ENCODE measurements around the gene TWF2. TPM values are rescaled to one million over a fixed set of nuclear protein-coding genes. Genes with fewer than 3 reads are reported as not detected.

Gene TWF2
- total RNA-seq, 1 experiment from 2014 or later: 29.3 TPM

DNA sequence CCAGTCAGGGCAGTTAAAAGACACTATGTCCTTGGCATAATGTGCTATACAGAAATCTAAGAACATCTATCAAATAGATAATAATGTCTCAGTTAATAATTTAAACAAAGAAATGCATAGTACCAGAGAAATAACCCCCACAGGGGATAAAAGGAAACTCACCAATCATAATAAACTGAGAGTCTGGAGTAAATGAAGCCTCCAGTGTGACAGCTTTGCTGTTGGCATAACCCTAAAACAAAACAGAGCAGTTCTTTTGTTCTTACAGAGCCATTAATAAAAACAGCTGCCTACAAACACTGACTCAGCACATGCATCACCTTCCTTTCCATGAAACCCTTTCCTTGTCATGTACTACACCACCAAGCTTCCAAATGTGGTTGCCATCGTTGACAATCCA lies 20.1 kb upstream of the TWF2 start:
- DNase-seq (ENCODE audit: extremely low read depth, low read depth): no peak

DNA sequence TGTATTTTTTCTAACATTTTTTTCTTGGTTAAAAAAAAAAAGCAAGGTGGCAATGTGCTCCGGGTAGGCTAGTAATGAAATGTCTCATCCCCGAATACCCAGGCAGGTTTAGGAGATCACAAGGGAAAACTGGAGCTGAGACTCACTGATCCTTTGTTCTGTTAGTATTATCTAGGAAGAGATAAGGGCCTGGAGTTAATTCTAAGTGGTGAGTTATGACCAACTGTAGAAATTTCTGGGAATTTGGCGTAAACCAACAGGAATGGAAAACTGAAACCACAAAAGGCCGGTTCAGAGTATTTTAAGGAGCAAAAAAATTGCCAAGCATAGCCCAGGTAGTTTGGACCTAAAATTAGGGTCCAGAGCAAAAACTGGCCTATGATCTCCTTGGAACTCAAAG lies 19.0 kb upstream of the TWF2 start:
- no peak for DNase-seq (ENCODE audit: extremely low read depth, low read depth)

DNA sequence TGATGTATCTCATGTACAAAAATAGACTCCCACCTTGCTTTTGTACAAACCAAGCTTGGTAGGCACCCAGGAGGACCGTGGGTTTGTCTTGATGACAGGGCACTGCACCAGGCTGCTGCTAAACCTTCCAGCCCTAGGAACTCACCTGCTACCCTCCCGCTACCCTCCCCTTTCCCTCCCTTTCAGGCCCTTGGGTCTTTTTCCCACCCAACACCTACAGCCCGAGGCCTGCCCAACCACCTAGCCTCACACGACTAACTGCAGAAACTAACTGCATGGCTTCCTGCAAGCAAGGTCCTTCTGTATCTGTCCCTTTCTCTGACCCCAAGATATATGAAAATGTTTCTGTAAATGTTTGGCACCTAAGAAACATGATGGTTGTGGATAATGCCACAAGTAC lies 17.7 kb upstream of the TWF2 start:
- no peak for DNase-seq (ENCODE audit: extremely low read depth, low read depth)

DNA sequence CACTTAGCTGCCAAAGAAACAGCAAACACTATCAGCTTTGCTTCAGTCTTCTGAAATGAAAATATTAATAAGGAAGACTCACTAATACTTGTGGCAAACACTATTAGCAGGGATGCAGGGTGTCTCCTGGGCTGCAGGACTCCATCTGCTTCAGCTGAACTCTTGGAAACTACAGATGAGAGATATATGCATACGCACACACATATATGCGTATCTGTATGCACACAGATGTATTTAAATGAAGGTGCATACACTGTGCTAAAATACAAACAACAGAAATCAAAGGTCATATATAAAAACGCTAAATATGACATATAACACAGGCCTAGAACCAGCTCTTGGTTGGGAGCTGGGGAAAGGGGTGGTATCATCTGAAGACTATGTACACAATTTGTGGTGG lies 17.2 kb upstream of the TWF2 start:
- no peak for DNase-seq (ENCODE audit: extremely low read depth, low read depth)

DNA sequence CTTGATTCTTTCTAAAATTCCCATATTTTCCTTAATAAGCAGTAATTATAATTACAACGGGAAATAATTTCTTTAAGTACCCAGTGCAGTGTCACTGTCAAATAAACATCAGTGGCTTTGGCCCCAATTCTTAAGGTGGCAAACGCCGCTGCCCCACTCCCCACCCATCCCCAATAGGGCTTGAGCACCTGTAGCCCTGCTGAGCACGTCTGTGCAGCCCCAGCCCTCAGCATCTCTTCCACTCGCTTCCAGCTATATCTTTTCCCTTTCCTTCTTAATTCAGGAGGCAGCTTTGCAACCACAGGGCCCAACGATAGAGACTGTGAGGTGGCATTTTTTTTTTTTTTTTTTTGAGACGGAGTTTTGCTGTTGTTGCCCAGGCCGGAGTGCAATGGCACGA lies 15.7 kb upstream of the TWF2 start:
- no peak for DNase-seq (ENCODE audit: extremely low read depth, low read depth)

DNA sequence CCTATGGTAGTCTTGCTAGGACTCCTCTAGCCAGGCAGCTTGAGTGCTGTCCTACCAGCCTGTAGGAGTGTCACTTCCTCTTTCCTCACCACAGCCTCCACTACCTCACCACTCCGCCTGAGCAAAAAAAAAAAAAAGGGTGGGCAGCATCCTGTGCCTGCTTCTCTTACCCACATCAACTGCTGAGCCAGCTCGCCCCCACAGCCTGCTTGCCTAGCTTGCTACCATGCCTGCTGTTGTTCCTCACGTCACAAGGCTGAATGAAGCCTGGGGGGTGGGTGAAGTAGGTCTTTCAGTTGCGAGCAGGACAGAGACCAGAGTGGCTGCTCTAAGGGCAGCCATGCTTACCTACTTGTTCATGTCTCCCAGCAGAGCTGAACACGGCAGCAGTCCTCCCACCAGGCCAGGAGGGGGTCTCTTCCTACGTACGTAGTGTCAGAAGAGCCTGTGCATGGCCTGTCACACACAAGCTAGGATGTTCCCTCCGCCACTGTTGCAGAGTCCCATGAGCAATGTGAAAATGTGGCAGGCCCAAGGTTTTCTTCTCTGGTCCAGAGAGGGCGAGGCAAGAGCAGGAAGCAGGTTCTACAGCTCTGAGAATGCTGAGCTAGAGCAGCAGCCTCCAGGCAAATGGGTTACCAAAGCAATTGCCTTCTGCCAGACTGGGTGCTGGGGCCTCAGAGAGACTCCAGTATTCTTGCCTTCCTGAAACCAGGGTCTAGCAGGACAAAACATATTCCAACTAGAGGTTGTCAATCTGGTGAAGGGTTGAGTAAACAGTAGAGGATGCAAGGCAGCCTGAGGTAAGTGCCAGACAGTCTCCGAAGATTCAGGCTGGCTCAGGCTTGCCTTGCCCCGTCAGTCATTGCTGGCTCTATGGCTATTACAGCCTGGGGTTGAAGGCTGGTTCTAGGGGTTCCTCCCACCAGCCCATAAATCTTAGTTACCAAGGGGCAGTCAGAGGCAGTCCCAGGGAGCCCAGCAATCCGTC lies 14.7 kb upstream of the TWF2 start:
- DNase-seq (ENCODE audit: extremely low read depth, low read depth): no peak

DNA sequence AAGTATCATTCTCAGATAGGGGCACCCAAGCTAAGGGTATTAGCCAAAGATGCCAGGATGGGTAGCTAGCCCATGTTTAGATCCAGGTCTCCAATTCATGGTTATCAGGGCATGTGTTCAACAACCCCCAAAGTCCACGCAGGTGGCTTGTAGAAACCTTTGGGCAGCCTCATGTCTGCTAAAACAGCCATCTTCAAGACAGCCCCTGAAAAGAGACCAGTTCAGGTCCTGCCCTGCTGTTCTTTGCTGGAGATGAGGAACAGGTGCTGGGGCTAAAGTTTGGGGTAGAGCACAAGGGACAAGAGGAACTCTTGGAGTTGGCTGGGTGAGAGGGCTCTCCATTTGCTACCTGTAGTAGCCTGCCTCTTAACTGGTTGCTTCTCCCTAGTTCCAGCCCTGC lies 11.2 kb upstream of the TWF2 start:
- DNase-seq (ENCODE audit: extremely low read depth, low read depth): no peak

DNA sequence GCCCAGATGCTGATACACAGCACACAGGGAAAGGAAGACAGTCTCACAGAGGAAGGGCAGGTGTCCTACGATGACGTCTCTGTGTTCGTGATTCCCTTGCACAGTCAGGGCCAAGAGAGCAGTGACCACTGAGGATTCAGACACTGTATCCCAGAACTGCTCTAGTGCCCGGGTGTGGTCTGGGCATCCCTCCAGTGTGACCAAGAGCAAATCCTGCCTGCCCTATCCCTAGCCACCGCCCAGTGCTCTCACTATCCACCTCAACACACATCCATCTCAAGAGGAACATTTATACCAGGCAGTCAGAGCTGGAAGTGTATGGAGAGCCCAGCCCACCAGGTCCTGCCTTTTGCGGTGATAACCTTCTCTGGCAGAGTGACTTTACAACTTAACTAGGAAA lies 10.7 kb upstream of the TWF2 start:
- no peak for DNase-seq (ENCODE audit: extremely low read depth, low read depth)

DNA sequence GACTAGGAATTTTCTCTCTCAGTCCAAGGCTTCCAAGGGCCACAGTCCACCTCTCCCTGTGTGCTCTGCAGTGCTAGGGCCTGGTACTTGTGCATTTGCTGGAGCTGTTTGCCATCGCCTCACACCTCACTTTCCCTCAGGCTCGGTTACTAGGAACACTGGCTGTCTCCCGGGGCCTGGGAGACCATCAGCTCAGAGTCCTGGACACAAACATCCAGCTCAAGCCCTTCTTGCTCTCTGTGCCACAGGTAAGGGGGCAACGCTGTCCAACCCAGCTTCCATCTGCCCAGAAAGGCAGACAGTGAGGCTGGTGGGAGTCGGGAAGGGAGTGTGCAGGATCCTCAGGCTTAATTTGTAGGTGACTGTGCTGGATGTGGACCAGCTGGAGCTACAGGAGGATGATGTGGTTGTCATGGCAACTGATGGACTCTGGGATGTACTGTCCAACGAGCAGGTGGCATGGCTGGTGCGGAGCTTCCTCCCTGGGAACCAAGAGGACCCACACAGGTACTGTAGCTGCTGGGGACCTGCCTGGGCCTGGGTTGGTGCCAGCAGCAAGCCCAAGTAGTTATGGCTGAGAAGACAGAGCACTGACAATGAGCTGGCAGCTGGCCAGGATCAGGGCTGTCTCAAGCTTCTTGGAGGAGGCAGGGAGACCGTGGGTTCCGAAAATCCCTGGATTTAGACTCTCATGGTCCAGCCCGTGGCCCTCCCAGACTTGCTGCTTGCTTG lies 10.0 kb upstream of the TWF2 start:
- no peak for DNase-seq (ENCODE audit: extremely low read depth, low read depth)

DNA sequence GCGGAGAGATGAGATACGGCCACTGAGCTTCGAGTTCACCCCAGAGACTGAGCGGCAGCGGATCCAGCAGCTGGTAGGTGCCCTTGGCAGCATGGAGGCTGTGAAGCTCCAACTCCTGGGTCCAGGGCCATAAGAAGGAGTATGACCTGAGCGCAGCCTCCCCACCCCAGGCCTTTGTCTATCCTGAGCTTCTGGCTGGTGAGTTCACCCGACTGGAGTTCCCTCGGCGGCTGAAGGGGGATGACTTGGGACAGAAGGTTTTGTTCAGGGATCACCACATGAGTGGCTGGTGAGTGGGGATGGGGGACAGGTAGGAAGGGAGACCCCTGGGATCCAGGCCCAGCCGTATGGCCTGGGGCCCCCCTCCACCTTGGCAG lies 9.2 kb upstream of the TWF2 start:
- no peak for DNase-seq (ENCODE audit: extremely low read depth, low read depth)

DNA sequence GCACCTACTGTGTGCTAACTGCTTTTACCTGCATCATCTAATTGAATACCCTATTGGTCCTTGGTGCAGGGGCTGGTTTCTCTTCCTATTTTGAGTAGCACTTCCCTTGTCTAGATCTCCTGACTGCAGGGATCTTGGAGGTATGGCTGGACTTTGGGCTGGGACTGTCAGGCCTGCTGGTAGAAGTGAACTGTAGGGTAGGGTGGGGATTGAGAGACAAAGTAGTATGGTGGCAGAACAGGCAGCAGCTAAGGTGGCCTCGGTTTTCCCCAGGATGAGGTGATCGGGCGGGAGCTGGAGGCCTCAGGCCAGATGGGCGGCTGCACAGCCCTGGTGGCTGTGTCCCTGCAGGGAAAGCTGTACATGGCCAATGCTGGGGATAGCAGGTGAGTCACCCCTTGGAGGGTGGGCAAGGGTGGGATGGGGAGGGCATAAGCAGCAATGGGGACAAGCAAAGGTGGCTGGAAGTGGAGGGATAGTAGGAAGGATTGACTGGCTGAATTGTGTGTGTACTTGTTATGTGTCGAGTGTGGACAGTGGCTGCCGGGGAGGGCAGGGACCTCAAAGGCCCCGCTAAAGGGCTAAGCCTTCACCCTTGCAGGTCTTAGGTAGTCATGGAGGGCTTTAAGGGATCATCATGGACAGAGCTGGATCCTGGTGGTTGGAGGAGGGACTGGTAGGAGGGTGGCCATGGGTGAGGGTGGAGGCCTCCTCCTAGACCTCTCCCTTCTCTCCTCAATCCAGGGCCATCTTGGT lies 8.6 kb upstream of the TWF2 start:
- no peak for DNase-seq (ENCODE audit: extremely low read depth, low read depth)

DNA sequence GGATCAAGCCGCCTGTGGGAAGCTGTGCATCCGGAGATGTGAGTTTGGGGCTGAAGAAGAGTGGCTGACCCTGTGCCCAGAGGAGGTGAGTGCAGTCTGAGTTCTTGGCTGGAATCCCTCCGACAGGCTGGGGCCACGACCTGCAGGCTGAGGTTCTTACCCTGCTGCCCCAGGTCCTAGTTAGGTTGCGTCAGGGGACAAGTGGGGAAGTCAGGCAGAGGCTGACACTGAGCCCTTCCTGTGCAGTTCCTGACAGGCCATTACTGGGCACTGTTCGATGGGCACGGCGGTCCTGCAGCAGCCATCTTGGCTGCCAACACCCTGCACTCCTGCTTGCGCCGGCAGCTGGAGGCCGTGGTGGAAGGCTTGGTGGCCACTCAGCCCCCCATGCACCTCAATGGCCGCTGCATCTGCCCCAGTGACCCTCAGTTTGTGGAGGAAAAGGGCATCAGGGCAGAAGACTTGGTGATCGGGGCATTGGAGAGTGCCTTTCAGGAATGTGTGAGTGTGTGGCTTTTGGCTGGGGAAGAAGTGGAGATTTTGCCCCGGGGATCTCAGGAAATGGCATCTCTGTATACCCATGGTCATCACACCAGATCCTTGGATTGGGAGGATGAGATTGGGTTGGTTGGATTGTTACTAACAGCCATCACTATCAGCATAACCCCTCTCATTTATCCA lies 7.9 kb upstream of the TWF2 start:
- no peak for DNase-seq (ENCODE audit: extremely low read depth, low read depth)

DNA sequence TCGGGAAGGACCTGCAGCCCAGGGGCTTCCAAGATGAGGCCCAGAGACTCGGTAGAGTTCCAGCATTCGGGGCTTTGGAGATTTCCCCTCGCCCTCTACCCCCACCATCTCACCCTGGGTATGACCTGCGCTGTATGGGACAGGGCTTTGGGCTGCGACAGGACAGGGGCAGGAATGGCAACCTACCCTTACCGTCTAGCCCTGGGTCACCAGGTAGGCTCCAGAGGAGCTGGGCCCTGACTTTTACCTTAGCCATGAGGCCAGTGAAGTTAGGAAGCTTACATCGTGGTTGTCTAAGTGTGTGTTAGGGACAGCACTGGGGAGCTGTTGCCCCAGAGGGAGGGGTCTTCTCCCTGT lies 7.3 kb upstream of the TWF2 start:
- no peak for DNase-seq (ENCODE audit: extremely low read depth, low read depth)

DNA sequence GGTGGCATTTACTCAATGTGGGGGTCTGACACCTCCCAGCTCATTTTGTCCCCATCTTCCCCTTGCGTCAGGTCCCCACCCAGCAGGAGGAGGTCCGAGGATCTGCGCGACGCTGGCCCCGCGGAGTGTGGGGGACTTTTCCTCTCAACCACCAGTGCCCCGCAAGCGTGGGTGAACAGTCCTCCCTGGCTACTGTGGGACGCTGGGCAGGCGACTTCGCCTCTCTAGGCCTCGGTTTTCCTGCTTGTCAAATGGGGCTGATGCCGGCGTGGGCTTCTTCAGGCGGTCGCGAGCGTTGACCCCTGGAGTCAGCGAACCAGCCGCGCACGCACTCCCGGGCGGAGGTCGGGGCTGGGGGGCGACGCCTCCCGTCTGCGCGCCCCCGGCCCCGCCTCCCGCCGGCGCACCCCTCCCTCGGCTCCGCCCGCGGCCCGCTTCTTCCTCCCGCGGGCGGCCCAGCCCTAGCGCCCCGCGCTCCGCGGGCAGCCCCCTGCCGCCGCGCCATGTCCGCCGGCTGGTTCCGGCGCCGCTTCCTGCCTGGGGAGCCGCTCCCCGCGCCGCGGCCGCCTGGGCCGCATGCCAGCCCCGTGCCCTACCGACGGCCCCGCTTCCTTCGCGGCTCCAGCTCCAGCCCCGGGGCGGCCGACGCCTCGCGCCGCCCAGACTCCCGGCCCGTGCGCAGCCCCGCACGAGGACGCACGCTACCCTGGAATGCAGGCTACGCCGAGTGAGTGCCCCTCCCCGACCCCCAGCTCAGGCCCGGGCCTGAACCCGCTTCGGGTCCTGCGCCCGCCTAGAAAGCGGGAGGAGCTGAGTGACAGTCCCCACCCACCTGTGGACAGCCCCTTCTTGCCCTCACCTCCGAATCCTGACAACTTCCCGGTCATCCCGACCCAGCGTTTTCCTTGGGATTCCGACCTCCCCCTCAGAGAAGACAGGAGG lies 6.6 kb upstream of the TWF2 start, which contains the start of gene PPM1M:
Gene PPM1M, plus strand, starts transcription at position 438 of the 942 bp plus-strand sequence. Its CDS starts 66 bp downstream, at position 504.
- no peak for DNase-seq (ENCODE audit: extremely low read depth, low read depth)

DNA sequence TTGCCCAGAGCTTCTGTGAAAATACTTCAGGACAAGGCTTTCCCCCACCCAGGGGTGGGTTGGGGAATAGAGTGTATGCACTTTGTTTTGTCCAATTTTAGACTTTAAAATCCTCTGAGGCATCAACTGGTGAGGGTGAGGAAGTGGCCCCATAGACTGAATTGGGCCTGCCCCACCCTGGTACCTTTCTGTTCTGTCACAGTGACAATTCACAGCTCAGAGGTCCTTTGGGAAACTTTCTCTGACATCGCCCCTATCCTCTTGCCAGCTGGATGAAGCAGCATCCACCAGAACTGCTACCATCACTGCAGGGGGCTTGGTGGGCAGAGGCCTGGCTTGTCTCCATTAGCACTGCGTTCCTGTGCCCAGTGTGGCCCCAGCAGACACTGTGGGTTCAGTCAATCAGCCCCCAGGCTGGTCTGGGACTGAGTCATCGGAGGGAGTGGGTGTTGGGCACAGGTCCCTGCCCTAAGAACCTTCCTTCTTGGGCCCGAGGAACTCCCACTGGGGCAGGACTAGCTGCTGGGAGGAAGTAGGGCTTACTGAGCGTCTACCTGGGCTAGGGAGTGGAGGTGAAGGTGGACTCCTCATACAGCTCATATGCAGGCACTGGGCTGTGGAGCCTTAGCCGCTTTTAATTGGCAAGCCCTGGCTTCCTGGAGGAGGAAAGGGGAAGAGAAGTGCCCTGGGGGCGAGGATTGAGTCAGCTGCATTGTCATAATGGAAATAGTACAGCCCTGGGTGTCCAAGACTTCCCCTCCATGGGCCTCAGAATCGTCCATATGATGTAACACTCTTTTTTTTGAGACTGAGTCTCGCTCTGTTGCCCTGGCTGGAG lies 5.1 kb upstream of the TWF2 start:
- no peak for DNase-seq (ENCODE audit: extremely low read depth, low read depth)

DNA sequence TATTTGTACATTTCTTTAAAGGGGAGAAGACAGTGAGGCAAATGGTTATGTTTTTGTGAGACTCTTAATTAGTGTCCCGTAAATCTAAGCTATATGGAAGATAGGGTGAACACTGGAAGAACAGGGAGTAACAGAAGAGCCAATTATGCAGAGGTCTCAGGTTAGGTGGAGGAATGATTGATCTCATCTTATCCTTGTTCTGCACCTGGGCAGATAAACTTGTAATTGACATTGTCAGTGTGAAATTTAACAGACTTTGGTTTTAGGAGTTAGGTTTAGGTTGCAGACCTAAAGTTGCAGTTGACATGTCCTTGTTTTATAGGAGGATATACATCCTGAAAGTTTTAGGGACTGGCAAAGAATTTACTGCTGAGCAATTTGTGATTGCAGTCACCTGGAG lies 3.1 kb upstream of the TWF2 start:
- DNase-seq (ENCODE audit: extremely low read depth, low read depth): no peak

DNA sequence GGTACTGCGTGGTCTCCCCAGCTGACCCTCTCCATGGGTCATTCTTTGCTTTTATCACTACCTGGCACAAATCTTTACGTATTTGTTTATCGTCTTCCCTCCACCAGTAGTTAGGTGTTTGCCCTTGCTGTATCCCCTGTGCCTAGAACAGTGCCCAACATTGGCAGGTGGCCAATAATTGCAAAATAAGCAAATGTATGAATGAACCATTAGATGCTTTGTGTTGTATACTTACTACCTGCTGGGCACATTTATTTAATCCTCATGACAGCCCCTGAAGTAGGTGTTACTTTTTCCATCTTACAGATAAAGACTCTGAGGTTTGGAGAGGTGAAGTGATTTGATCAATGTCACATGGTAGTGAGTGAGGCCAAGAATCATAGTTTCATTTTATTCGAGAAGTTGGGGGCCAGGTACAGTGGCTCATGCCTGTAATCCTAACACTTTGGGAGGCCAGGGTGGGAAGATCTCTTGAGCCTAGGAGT lies 2.0 kb upstream of the TWF2 start:
- no peak for DNase-seq (ENCODE audit: extremely low read depth, low read depth)

DNA sequence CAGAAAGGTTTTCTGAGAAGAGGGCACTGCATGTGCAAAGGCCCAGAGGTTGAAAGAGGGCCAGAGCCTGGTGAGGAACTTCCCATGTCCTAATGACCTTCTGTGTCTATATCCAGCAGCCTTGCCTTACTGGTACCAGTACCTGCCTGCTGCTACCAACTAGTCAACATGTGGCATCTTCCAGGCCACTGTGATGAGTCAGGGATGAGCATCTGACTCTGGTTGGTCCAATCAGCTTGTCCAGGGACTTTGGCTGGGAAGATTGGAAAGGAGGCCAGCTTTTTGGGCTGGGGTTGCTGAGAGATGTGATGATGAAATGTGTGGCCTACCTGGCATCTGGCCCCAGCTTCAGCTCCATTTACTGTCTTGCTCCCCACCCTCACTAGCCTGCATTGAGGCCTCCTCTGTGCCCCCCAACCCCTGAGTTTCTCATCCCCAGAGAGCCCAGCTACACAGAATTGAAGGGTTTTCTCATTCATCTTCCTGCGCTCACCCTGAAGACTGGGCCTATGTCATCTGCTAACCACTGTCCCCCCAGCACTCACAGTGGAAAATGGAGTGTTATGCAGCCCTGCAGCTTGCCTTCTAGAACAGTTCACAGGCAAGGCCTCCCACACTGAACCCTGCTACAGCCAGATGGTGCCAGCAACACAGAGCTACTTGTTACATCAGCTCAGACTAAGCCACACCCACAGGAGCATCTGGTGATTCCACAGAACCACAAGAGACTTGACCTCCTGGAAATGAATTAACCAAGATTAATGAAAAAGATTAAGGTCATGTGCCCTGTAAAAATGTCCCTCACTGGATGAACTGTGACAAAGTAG lies 1.3 kb upstream of the TWF2 start:
- peak; percentile 70 for DNase-seq (ENCODE audit: extremely low read depth, low read depth)
